GM18505 (cell line): ENCODE results near the gene SARDH.
"Not testable (repeated sequence)": the region's sequence is repeated elsewhere in the genome, so short reads cannot be mapped to it uniquely, and the experiment has no call there.

ENCODE experiments used
- ATAC-seq: cut with Tn5 transposase; IDR thresholded peaks from one replicate; pipeline ENCODE4 v1.9.1; 2021; ENCODE audit not compliant: unreplicated experiment
- POLR2A ChIP-seq: IDR thresholded peaks from 4 replicates; pipeline ENCODE4 v1.6.1; 2011; ENCODE audit warnings: borderline replicate concordance; ENCODE audit not compliant: insufficient read depth, insufficient read length; ENCODE audit errors: extremely low read depth

SARDH gene

GRCh38 chr9:133754187-133754586 lies 16.0 kb upstream of the SARDH start:
- ATAC-seq, result no peak
- TF ChIP-seq POLR2A, result no peak

GRCh38 chr9:133752739-133753446 lies 14.7 kb upstream of the SARDH start:
- ATAC-seq, result no peak
- no peak for TF ChIP-seq POLR2A

GRCh38 chr9:133750982-133751649 lies 13.0 kb upstream of the SARDH start:
- no peak for ATAC-seq
- no peak for TF ChIP-seq POLR2A

GRCh38 chr9:133747309-133747708 lies 9.2 kb upstream of the SARDH start:
- TF ChIP-seq POLR2A, result no peak

GRCh38 chr9:133744528-133744927 lies 6.4 kb upstream of the SARDH start:
- ATAC-seq, result not testable (repeated sequence)

More at GRCh38 chr9:133747309-133747708, 9.2 kb upstream of the SARDH start:
- no peak for ATAC-seq

- ATAC-seq, result no peak
- no peak for TF ChIP-seq POLR2A
Measured at GRCh38 chr9:133742849-133743444, 4.8 kb upstream of the SARDH start.

GRCh38 chr9:133742251-133742650 lies 4.1 kb upstream of the SARDH start:
- TF ChIP-seq POLR2A, result no peak
- no peak for ATAC-seq

GRCh38 chr9:133741716-133742115 lies 3.6 kb upstream of the SARDH start:
- no peak for TF ChIP-seq POLR2A
- ATAC-seq, result no peak

GRCh38 chr9:133740911-133741310 lies 2.8 kb upstream of the SARDH start:
- no peak for TF ChIP-seq POLR2A
- no peak for ATAC-seq

- no peak for TF ChIP-seq POLR2A
- ATAC-seq, result no peak
Measured at GRCh38 chr9:133739408-133740280, 1.5 kb upstream of the SARDH start.

- no peak for TF ChIP-seq POLR2A
- ATAC-seq, result no peak
Measured at GRCh38 chr9:133738640-133739225, 581 bp upstream of the SARDH start.

- ATAC-seq, result no peak
- TF ChIP-seq POLR2A, result no peak
Measured at GRCh38 chr9:133737071-133737773, 930 bp downstream of the SARDH start.
